Measurements from ENCODE around the gene KIF26A. TPM values are rescaled to one million over a fixed set of nuclear protein-coding genes. Genes with fewer than 3 reads are reported as not detected.

KIF26A gene
- total RNA-seq, 1 experiment from 2014 or later = not detected

DNA sequence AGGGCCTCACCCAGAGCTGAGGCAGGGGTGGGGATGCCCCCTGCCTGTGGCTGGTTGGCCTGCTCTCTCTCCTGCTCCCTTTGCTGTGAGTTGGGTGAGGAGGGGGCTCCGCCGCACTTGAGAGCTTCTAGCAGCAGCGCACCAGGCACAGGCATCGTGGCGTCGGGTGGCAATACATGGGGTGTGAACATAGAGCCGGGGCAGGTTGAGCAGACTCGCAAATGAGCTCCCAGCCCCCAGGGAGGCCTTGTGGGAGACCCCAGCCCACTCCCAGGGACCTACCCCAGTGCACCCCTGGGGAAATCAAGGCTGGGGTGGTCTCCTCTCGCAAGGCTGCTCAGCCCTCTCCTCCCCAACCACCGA is 54.5 kb downstream of the KIF26A start:
- DNase-seq (ENCODE audit: low read depth) = no peak
- in situ Hi-C loops (cut with HindIII; ENCODE audit: low pct_unique_long_range_greater_than_20kb, low sequenced_read_pairs) = no loop called here

DNA sequence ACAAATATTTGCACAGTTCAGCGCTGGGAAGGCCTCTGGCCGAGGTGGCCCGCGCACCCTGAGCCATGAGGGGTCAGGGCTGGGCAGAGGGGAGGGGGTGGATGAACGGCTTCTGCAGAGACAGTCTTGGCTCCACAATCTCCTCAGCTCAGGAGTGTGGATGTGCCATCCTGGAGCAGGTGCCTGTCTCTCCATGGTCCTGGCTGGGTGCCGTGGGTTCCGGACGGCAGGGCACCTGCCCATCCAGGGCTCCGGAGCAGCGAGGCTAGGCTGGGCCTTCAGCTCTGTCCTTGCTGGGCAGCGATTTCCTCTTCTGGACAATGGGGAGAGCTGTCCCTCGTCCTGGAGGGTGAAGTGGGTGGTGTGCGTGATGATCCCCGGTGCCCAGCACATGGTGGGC is 55.6 kb downstream of the KIF26A start:
- in situ Hi-C loops (cut with HindIII; ENCODE audit: low pct_unique_long_range_greater_than_20kb, low sequenced_read_pairs) = no loop called here
- no peak for DNase-seq (ENCODE audit: low read depth)

DNA sequence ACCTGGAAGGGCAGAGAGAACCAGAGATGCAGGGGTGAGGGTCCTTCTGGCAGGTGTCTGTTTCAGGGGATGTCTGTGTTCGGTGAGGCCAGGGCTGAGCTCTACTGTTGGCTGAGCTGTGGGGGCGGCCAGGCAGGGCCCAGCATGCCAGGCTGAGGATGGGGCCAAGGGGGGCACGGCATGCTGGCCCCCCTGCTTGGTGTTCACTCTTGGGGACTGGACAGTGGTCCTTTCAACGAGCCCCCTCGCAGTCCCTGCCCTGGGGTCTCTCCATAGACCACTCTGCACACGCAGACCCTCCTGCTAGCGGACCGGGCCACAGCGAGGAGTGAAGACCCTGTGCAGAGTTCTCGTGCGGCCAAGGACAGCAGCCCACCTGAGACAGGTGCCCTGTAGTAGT is 56.3 kb downstream of the KIF26A start:
- in situ Hi-C loops (cut with HindIII; ENCODE audit: low pct_unique_long_range_greater_than_20kb, low sequenced_read_pairs) = no loop called here

DNA sequence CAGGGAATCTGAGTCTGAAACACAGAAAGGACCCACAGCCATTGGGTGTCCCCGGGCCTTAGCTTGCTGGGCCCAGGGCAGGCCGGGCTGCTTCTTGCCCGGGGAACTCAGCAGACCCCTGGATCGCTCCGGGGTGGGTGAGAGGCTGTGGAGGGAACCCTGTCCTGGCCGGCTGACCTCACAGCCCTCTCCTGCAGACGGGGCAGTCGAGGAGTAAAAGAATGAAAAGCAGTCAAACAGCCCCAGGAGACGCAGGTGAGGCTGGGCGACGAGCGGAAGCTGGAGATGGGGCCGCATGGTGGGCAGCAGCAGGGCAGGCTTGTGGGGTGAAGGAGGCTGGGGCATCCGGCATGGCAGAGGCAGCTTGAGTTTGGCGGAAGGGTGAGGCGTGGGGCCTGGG is 57.0 kb downstream of the KIF26A start:
- DNase-seq (ENCODE audit: low read depth) = no peak
- in situ Hi-C loops (cut with HindIII; ENCODE audit: low pct_unique_long_range_greater_than_20kb, low sequenced_read_pairs) = no loop called here

More for the DNA sequence above, 56.3 kb downstream of the KIF26A start:
- DNase-seq (ENCODE audit: low read depth) = no peak

DNA sequence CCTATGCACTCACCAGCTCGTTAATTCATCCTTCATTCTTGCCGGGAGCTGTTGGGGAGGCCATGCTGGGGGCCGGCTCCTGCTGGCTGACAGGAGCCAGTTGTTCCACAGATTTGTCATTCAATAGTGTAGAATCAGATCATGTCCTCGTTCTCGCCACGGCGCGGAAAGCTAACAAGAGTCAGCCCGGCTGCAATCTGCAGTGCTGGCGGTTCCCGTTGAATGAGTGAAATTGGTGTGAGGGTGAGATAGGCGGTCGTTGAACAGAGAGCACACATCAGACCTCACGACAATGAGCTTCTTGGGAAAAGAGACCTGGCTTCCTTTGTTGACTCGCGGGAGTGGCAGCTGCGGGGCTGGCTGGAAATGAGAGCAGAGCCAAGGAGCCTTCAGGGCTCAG is 57.5 kb downstream of the KIF26A start:
- no peak for DNase-seq (ENCODE audit: low read depth)
- in situ Hi-C loops (cut with HindIII; ENCODE audit: low pct_unique_long_range_greater_than_20kb, low sequenced_read_pairs) = no loop called here

DNA sequence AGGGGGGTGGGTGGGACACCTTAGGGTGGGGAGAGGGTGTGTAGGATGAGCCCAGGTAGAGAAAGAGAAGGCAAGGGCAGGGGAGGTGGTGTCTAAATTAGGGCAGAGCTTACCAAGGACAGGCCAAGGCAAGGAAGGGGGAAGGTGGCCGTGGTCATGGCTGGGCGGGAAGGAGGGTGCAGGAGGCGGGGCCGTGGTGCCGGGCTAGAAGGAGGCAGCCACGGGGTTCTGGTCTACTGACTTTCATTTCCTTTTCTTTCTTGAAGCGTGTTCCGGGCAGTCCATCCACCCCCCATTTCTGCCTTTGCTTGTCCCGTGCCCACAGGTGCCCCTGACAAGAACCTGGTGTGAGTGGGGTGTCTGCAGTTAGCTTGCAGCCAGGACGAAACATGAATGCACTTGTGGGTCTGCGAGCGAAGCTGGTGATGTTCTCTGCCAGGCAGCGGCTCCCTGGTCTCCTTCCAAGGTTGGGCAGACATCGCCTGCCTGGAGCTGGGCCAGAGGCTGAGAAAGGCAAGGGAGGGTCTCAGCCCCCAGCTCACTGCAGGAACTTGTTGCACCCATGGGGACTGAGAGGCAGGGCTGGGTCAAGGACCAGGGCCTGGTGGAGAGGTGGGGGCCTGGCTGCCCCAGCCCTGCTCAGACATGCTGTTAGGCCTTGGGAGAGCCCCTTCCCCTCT is 58.2 kb downstream of the KIF26A start:
- no peak for DNase-seq (ENCODE audit: low read depth)
- in situ Hi-C loops (cut with HindIII; ENCODE audit: low pct_unique_long_range_greater_than_20kb, low sequenced_read_pairs) = no loop called here

DNA sequence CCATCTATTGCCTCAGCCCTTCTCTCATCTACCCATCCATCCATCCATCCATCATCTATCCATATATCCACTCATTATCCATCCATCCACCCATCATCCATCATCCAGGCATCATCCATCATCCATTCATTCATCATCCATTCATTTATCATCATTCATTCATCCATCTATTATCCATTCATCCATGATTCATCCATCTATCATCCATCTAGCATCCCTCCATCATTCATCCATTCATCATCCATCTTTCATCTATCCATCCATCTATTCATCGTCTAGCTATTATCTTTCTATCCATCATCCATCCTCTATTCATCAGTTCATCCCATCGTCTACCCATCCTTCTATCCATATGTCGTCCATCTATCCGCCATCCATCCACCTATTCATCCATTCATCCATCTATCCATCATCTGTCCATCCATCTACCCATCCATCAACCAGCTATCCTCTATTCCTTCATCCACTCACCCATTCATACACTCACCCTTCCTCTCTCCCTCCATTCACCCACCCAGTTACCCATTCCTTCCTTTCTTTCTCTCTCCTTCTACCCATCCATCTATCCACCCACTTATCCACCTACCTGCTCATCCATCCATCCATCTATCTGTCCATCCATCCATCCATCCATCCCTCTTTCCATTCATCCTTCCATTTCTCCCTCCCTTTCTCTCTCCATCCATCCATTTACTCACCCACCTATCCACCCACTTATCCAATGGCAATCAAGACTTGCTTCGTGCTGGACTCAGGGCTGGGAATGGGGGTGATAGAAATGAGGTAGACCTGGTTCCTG is 59.3 kb downstream of the KIF26A start:
- in situ Hi-C loops (cut with HindIII; ENCODE audit: low pct_unique_long_range_greater_than_20kb, low sequenced_read_pairs) = no loop called here
- DNase-seq (ENCODE audit: low read depth) = no peak

DNA sequence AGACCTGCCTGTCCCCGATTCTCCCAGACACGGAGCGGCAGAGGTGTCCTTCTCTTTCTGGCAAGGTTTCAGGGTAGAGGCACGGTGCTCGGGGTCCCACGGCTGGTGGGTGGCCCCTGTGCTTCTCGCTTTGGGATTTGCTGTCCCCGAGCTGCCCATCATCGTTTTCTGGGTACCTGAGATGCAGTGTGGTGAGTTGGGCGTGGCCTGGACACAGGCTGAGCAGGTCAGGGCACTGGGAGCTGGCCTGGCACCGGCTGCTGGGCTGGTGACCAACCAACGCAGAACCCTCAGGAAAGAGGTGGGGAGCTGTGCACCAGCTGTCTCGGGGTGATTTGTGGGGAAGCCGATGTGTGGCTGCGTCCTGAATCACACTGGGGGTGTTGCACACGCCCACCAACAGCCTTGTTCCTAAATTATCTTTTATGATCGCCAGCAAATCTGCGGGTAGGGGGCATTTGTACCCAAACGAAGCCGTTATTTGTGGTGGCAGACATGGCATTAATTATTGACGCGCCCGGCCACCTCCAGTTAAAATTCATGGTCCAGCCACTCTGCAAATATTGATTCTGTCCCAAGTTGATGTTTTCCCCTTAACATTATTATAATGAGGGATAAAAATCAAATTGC is 61.0 kb downstream of the KIF26A start:
- in situ Hi-C loops (cut with HindIII; ENCODE audit: low pct_unique_long_range_greater_than_20kb, low sequenced_read_pairs) = no loop called here
- DNase-seq (ENCODE audit: low read depth) = no peak

DNA sequence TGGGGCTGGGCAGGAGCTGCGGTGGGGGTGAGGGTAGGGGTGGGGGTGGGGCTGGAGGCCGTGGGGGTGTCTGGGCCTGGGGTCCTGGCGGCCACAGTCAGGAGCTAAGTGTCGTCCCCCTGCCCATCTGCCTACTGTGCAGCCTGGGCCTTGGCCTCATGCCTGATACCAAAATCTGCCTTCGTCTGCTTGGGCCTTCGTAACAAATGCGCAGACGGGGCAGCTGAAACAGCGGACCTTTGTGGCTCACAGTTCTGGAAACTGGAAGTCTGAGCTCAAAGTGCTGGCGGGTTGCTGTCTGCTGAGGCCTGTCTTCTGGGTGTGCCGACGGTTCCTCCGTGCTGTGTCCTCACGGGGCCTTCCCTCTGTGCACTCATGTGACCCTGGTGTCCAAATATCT is 61.7 kb downstream of the KIF26A start:
- in situ Hi-C loops (cut with HindIII; ENCODE audit: low pct_unique_long_range_greater_than_20kb, low sequenced_read_pairs) = no loop called here
- DNase-seq (ENCODE audit: low read depth) = no peak

DNA sequence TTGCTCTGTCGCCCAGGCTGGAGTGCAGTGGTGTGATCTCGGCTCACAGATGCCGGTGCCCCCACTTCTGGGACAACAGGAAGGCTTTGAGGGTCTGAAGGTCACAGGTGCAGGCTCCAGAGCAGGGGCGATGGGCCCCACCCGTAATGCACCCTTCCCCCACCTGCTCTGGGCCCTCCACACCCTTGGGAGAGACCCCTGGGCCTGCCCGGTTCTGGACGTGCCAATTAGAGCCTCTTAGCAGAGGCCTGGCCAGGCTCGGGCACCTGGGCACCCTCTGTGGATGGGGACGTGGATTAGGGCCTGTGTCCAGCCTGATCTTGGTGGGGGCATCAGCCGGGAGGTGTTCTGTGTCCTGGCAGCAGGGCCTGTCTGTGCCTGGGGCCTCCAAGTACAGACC is 62.2 kb downstream of the KIF26A start:
- no peak for DNase-seq (ENCODE audit: low read depth)
- in situ Hi-C loops (cut with HindIII; ENCODE audit: low pct_unique_long_range_greater_than_20kb, low sequenced_read_pairs) = no loop called here

DNA sequence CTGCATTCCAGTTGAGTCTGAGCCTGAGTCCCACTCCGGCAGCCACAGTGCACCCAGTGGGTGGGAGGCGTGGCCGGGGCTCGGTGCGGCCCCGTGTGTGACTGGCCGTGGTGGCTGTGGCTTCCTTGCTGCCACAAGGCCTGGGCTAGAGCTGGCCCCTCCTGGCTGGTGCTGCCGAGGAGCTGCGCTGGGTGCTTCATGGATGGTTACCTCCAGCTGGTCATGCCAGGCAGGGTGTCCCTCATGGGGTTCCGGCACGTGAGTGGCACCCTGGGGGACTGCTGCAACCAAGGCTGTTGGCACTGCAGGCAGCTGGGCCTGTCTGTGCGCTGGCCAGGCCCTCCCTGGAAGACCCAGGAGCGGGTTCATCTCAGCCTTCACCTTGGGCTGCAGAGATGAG is 62.7 kb downstream of the KIF26A start:
- in situ Hi-C loops (cut with HindIII; ENCODE audit: low pct_unique_long_range_greater_than_20kb, low sequenced_read_pairs) = no loop called here
- no peak for DNase-seq (ENCODE audit: low read depth)

DNA sequence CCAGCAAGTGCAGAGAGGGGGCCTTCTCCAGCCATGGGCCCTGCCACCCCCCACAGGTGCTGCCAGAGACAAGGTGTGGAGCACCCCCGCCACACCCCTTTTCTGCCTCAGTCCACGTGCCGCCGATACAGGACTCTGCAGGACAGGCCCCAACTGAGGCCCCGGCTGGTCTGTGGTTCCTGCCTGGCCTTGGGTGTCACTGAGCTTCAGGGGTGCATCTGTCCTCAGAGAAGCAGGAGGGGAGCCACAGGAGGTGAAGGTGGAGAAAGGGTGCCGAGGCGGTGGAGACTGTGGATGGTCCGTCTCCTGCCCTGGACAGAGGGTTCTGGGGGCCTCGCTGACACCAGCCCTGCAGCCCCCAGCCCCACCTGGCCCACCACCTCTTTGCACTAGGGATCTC is 63.1 kb downstream of the KIF26A start:
- no peak for DNase-seq (ENCODE audit: low read depth)
- in situ Hi-C loops (cut with HindIII; ENCODE audit: low pct_unique_long_range_greater_than_20kb, low sequenced_read_pairs) = no loop called here

DNA sequence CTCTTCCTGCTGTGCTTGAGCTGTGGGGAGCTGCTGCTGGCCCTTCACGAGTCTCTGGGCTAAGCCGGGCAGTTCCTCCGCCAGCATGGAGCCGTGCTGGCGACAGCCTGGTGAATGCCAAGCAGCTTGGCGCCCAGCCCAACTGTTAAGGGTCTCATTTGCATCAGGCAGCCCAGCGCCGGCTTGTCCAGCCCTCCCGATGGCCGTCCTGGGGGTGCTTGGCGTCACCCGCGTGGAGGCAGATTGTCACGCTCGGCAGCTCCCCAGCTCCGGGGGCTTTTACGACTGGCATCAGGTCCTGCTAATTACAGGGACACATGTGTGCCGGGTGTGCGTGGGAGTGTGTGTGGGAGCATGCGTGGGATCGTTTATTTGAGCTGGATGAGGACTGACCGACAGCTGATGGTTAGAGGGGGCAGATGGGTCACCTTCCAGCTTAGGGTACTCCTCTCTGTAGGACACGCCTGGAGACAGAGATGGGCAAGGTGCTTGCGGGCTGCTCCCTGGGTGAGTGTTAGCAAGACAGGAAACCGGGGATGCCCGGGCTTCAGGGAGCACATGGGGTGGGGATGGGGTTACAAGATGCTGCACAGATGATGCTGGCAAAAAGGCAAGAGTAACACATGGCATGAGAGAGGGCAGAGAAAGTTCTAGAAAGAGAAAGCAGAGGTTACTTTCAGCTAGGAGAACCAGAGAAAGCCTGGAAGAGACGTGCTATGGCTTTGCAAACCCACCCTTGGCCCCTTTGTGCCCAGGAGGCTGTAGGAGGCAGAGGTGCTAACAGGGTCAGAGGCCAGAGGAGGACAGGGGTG is 64.1 kb downstream of the KIF26A start:
- in situ Hi-C loops (cut with HindIII; ENCODE audit: low pct_unique_long_range_greater_than_20kb, low sequenced_read_pairs) = no loop called here
- DNase-seq (ENCODE audit: low read depth) = no peak

DNA sequence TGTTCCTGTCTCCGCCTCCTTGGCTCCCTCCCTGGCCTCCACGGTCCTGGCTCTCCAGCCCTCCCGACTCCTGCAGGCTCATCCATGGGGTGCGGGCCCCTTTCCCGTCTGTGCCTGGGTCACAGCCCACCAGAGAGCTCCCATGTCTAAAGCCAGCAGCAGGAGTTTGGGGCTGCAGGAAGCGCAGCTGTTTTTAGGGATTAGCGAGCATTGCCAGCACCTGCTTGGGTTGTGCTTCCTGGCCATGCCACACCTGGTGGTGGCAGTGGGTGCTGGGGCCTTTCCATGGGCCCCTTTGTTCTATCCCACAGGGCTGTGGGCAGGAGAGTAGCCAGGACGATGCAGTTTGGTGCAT is 64.7 kb downstream of the KIF26A start:
- DNase-seq (ENCODE audit: low read depth) = no peak
- in situ Hi-C loops (cut with HindIII; ENCODE audit: low pct_unique_long_range_greater_than_20kb, low sequenced_read_pairs) = no loop called here

DNA sequence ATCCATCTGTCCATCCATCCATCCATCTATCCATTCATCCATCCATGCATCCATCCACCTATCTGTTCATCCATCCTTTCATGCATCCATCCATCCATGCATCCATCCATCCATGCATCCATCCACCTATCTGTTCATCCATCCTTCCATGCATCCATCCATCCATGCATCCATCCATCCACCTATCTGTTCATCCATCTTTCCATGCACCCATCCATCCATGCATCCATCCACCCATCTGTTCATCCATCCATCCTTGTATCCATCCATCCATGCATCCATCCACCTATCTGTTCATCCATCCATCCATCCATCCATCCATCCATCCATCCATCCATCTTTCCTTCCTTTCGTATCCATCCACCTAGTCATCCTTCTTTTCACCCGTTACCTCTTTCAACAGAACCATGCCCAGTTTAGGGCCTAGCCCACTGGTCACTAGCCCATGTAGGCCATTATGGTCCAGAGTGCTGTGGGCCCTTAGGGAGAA is 66.3 kb downstream of the KIF26A start:
- no peak for DNase-seq (ENCODE audit: low read depth)
- in situ Hi-C loops (cut with HindIII; ENCODE audit: low pct_unique_long_range_greater_than_20kb, low sequenced_read_pairs) = no loop called here

DNA sequence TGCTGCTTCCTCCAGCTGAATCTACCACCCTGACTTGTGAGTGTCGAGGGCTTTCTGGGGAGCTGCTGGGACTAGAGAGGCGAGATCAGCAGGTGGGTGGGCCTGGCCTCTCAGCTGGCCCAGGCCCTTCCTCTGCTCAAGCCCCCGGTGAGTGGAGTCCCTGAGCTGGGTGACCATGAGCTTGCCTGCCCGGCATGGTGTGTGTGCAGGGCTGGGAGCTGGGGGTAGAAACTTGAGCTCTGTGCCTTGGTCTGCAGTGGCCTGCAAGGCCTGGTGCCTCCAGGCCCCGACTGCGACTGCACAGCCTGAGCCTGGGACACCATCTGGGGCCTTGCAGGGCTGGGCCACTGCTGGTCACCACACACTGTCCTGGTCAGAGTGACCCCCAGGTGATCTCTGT is 67.4 kb downstream of the KIF26A start:
- in situ Hi-C loops (cut with HindIII; ENCODE audit: low pct_unique_long_range_greater_than_20kb, low sequenced_read_pairs) = no loop called here
- DNase-seq (ENCODE audit: low read depth) = no peak

DNA sequence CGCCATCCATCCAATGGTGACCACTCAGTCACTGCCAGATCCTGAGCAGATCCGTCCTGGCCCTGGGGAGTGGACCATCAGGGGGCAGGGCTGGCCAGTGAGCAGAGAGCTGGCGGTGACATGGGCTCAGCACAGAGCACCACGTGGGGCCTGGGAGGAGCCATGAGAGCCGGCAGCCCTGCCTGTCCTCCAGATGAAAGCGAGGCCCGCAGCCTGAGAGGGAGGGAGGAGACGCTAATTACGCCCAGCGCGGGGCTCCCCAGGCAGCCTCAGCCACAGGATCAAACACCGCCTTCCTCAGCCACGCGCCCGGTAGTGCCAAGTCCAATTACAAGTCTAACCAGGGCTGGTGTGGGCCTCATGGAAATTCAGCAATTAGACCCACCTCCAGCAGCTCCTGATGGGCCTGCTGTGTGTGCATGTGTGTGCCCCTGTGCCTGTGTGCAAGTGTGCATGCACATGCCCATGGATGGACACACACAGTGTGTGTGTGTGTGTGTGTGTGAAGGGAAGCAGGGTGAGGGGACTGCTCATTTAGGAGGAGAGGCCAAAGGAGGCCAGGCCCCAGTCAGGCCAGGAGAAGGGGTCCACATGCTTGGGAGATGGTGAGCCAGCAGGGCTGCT is 68.0 kb downstream of the KIF26A start:
- DNase-seq (ENCODE audit: low read depth) = no peak
- in situ Hi-C loops (cut with HindIII; ENCODE audit: low pct_unique_long_range_greater_than_20kb, low sequenced_read_pairs) = no loop called here

Data from Caki2 (cell line).